ENCODE data around the gene FAM89A.

DNA sequence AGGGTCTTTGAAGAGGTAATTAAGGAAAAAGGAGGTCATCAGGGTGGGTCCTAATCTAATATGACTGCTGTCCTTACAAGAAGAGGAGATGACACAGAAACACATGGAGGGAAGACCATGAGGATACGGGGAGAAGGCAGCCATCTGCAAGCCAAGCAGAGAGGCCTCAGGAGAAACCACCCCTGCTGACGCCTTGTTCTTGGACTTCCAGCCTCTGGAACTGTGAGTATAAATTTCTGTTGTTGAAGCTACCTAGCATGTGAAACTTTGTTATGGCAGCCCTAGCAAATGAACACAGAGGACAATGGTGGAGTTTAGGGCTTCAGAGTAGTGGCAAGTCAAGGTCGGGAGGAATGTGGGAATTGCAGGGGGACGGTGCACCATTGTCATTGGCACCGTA lies 36.7 kb upstream of the FAM89A start:
- TF ChIP-seq, protein P1, sequence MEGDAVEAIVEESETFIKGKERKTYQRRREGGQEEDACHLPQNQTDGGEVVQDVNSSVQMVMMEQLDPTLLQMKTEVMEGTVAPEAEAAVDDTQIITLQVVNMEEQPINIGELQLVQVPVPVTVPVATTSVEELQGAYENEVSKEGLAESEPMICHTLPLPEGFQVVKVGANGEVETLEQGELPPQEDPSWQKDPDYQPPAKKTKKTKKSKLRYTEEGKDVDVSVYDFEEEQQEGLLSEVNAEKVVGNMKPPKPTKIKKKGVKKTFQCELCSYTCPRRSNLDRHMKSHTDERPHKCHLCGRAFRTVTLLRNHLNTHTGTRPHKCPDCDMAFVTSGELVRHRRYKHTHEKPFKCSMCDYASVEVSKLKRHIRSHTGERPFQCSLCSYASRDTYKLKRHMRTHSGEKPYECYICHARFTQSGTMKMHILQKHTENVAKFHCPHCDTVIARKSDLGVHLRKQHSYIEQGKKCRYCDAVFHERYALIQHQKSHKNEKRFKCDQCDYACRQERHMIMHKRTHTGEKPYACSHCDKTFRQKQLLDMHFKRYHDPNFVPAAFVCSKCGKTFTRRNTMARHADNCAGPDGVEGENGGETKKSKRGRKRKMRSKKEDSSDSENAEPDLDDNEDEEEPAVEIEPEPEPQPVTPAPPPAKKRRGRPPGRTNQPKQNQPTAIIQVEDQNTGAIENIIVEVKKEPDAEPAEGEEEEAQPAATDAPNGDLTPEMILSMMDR (IDR thresholded peaks at IDR 0.05) = no peak
- TF ChIP-seq POLR2A (IDR thresholded peaks at IDR 0.05) = no peak

All from thyroid gland (tissue), 4 donors.